H1 (cell line): Measurements from ENCODE around the gene ANKH. TPM values are rescaled to one million over a fixed set of nuclear protein-coding genes. Genes with fewer than 3 reads are reported as not detected.

ENCODE experiments used
- CTCF ChIA-PET: fragments of 300-600 bp; sonication (Branson Sonifier 250); formaldehyde crosslinking; loops from one replicate; lab custom pipeline; 2021; ENCODE audit not compliant: partially characterized antibody; lab: Charles Lee
- POLR2A ChIA-PET: fragments of 300-600 bp; sonication (Branson Sonifier 250); formaldehyde crosslinking; loops from one replicate; lab custom pipeline; 2021; ENCODE audit warnings: inconsistent platforms; ENCODE audit not compliant: partially characterized antibody; lab: Charles Lee
- DNase-seq, 2 experiments: peaks; one replicate each; pipeline versions ENCODE4 v3.0.0 to v3.0.0-alpha.2; 2010 to 2022; ENCODE audit warnings: low spot score in 2 of 2, low read depth in 1 of 2, mixed read lengths in 1 of 2
- FAIRE-seq: peaks from 2 replicates; lab custom pipeline; 2011; peaks lifted over from hg19 to GRCh38; lab: Jason Lieb, UNC
- H2AFZ ChIP-seq: 2 replicates; pipeline ENCODE4 v1.8.1; 2012; ENCODE audit warnings: low read length, inconsistent platforms
- H2AK5ac ChIP-seq: 2 replicates; pipeline ENCODE4 v1.6.1; 2013; ENCODE audit warnings: low read depth, low read length
- H2BK120ac ChIP-seq: replicated peaks from 2 replicates; pipeline ENCODE3; 2013; ENCODE audit warnings: low read depth, low read length, inconsistent platforms
- H2BK12ac ChIP-seq: 2 replicates; pipeline ENCODE4 v1.6.1; 2013; ENCODE audit warnings: low read depth, low read length
- H2BK15ac ChIP-seq: 2 replicates; pipeline ENCODE4 v1.6.1; 2013; ENCODE audit warnings: low read length
- H2BK20ac ChIP-seq: 2 replicates; pipeline ENCODE4 v1.6.1; 2013; ENCODE audit warnings: low read length
- H2BK5ac ChIP-seq: 2 replicates; pipeline ENCODE4 v1.6.1; 2013; ENCODE audit warnings: low read depth, low read length
- H3K14ac ChIP-seq: 2 replicates; pipeline ENCODE4 v1.6.1; 2013; ENCODE audit warnings: inconsistent platforms; ENCODE audit not compliant: insufficient read length
- H3K18ac ChIP-seq: 2 replicates; pipeline ENCODE4 v1.6.1; 2013; ENCODE audit warnings: low read length; ENCODE audit errors: extremely low read depth
- H3K23ac ChIP-seq: 2 replicates; pipeline ENCODE4 v1.6.1; 2013; ENCODE audit warnings: inconsistent platforms; ENCODE audit not compliant: insufficient read length
- H3K23me2 ChIP-seq: 2 replicates; pipeline ENCODE4 v1.6.1; 2013; ENCODE audit warnings: low read depth, low read length
- H3K27ac ChIP-seq: 2 replicates; pipeline ENCODE4 v1.6.1; 2011; ENCODE audit warnings: low read depth, low read length, inconsistent platforms
- H3K27me3 ChIP-seq, 4 experiments: replicated peaks in 1 of 4; 1 replicate in 1 of 4; 2 replicates in 3 of 4; pipeline versions ENCODE4 v1.6.1 to v1.8.1; 2011 to 2013; ENCODE audit warnings: low read length in 3 of 4, mild to moderate bottlenecking in 3 of 4, inconsistent platforms in 2 of 4, mixed read lengths in 2 of 4, moderate library complexity in 1 of 4; ENCODE audit not compliant: control insufficient read depth in 3 of 4, insufficient read depth in 3 of 4; ENCODE audit errors: extremely low read depth in 1 of 4
- H3K36me3 ChIP-seq, 4 experiments: 2 replicates each; pipeline versions ENCODE4 v1.6.1 to v1.8.1; 2011 to 2013; ENCODE audit warnings: mild to moderate bottlenecking in 4 of 4, low read length in 3 of 4, moderate library complexity in 2 of 4, control low read depth in 1 of 4, inconsistent platforms in 1 of 4; ENCODE audit not compliant: insufficient read depth in 4 of 4, control insufficient read depth in 2 of 4
- H3K4ac ChIP-seq: replicated peaks from 2 replicates; pipeline ENCODE3; 2013; ENCODE audit warnings: low read length, low read depth, mixed read lengths, inconsistent platforms; ENCODE audit not compliant: insufficient read length
- H3K4me1 ChIP-seq, 4 experiments: replicated peaks in 1 of 4; 1 replicate in 1 of 4; 2 replicates in 3 of 4; pipeline versions ENCODE4 v1.6.1 to v1.8.1; 2011 to 2013; ENCODE audit warnings: low read length in 3 of 4, inconsistent platforms in 2 of 4, mixed read lengths in 1 of 4; ENCODE audit not compliant: insufficient read depth in 4 of 4, control insufficient read depth in 3 of 4
- H3K4me2 ChIP-seq, 2 experiments: 2 replicates each; pipeline versions ENCODE4 v1.6.1 to v1.8.1; 2011 to 2013; ENCODE audit warnings: low read depth in 2 of 2, low read length in 2 of 2, control low read depth in 1 of 2, inconsistent platforms in 1 of 2, mild to moderate bottlenecking in 1 of 2; ENCODE audit not compliant: insufficient read depth in 1 of 2
- H3K4me3 ChIP-seq, 4 experiments: fragments of 200-600, 300-600 bp in 1 of 4; sonication (generic), shearing (Covaris generic), sonication (Bioruptor Twin) in 1 of 4; 2 replicates each; pipeline versions ENCODE4 v1.5.1 to v1.8.1; 2011 to 2016; ENCODE audit warnings: low read length in 4 of 4, low read depth in 3 of 4, control low read depth in 2 of 4, inconsistent platforms in 2 of 4, mild to moderate bottlenecking in 2 of 4, mixed read lengths in 1 of 4, moderate library complexity in 1 of 4; ENCODE audit not compliant: insufficient read depth in 2 of 4; ENCODE audit errors: extremely low read depth in 1 of 4
- H3K56ac ChIP-seq: replicated peaks from 2 replicates; pipeline ENCODE3; 2013; ENCODE audit warnings: low read depth, mild to moderate bottlenecking, mixed read lengths, low read length, inconsistent platforms; ENCODE audit not compliant: insufficient read length
- H3K79me1 ChIP-seq: 2 replicates; pipeline ENCODE4 v1.6.1; 2013; ENCODE audit warnings: low read depth, low read length, control low read depth
- H3K79me2 ChIP-seq, 2 experiments: 2 replicates each; pipeline versions ENCODE4 v1.6.1 to v1.8.1; 2012 to 2013; ENCODE audit warnings: low read length in 2 of 2, mild to moderate bottlenecking in 2 of 2, inconsistent platforms in 1 of 2; ENCODE audit not compliant: insufficient read depth in 2 of 2, control insufficient read depth in 1 of 2
- H3K9ac ChIP-seq, 4 experiments: replicated peaks in 1 of 4; 1 replicate in 1 of 4; 2 replicates in 3 of 4; pipeline versions ENCODE4 v1.6.1 to v1.8.1; 2011 to 2013; ENCODE audit warnings: low read depth in 3 of 4, low read length in 3 of 4, control low read depth in 2 of 4, mild to moderate bottlenecking in 2 of 4, moderate library complexity in 2 of 4, inconsistent platforms in 1 of 4; ENCODE audit errors: extremely low read depth in 1 of 4
- H3K9me3 ChIP-seq, 2 experiments: 2 replicates each; pipeline versions ENCODE4 v1.6.1 to v1.8.1; 2012 to 2013; ENCODE audit warnings: mild to moderate bottlenecking in 2 of 2, moderate library complexity in 2 of 2, control low read depth in 1 of 2, inconsistent platforms in 1 of 2, low read depth in 1 of 2, low read length in 1 of 2, mixed read lengths in 1 of 2; ENCODE audit not compliant: insufficient read depth in 2 of 2
- H4K20me1 ChIP-seq, 2 experiments: replicated peaks in 1 of 2; 2 replicates each; pipeline versions ENCODE3 to v1.8.1; 2011 to 2013; ENCODE audit warnings: inconsistent platforms in 2 of 2, low read length in 2 of 2, mild to moderate bottlenecking in 1 of 2; ENCODE audit not compliant: insufficient read depth in 2 of 2, control insufficient read depth in 1 of 2
- H4K5ac ChIP-seq: 2 replicates; pipeline ENCODE4 v1.6.1; 2013; ENCODE audit warnings: low read length, low read depth, mixed read lengths, inconsistent platforms; ENCODE audit not compliant: insufficient read length
- H4K8ac ChIP-seq: 2 replicates; pipeline ENCODE4 v1.8.0; 2013; ENCODE audit warnings: mild to moderate bottlenecking, moderate library complexity, low read length, inconsistent platforms; ENCODE audit not compliant: insufficient read depth; ENCODE audit errors: extremely low read depth
- H4K91ac ChIP-seq: replicated peaks from 2 replicates; pipeline ENCODE3; 2013; ENCODE audit warnings: low read length, mixed read lengths, inconsistent platforms; ENCODE audit not compliant: insufficient read length
- CREB1 ChIP-seq: IDR thresholded peaks from 2 replicates; pipeline ENCODE4 v1.6.1; 2012; ENCODE audit warnings: inconsistent platforms
- EZH2 ChIP-seq: fragments of 200-600 bp; sonication (generic); IDR thresholded peaks from 2 replicates; pipeline ENCODE4 v1.7.1; 2012; ENCODE audit warnings: low read depth, mild to moderate bottlenecking, moderate library complexity, low read length, inconsistent platforms; ENCODE audit not compliant: severe bottlenecking
- FOSL1 ChIP-seq: IDR thresholded peaks from 2 replicates; pipeline ENCODE4 v1.6.1; 2011; ENCODE audit warnings: mild to moderate bottlenecking, low read depth, low read length, moderate library complexity; ENCODE audit not compliant: insufficient read depth
- JUND ChIP-seq: IDR thresholded peaks from 2 replicates; pipeline ENCODE4 v1.6.1; 2011; ENCODE audit warnings: mild to moderate bottlenecking, improper control_type of control experiment, low read length
- KDM1A ChIP-seq: fragments of 200-600, 300-600 bp; sonication (generic); IDR thresholded peaks from 2 replicates; pipeline ENCODE4 v1.7.1; 2016; ENCODE audit warnings: mild to moderate bottlenecking, low read length, borderline replicate concordance
- NANOG ChIP-seq: IDR thresholded peaks from 2 replicates; pipeline ENCODE4 v1.6.1; 2011; ENCODE audit warnings: low read length, low read depth, mild to moderate bottlenecking, inconsistent platforms; ENCODE audit not compliant: insufficient read depth, poor library complexity, severe bottlenecking
- POU5F1 ChIP-seq: IDR thresholded peaks from 2 replicates; pipeline ENCODE4 v1.6.1; 2011; ENCODE audit warnings: low read depth, mild to moderate bottlenecking, low read length, moderate library complexity
- RXRA ChIP-seq: IDR thresholded peaks from 2 replicates; pipeline ENCODE4 v1.6.1; 2011; ENCODE audit warnings: low read depth, mild to moderate bottlenecking, low read length, moderate library complexity; ENCODE audit not compliant: insufficient read depth
- SP1 ChIP-seq: IDR thresholded peaks from 2 replicates; pipeline ENCODE4 v1.6.1; 2011; ENCODE audit warnings: low read depth, low read length
- SUZ12 ChIP-seq: fragments of 200-600 bp; sonication (generic); IDR thresholded peaks from 2 replicates; pipeline ENCODE4 v1.6.1; 2012; ENCODE audit warnings: mild to moderate bottlenecking, inconsistent platforms, low read length, moderate library complexity, mixed read lengths
- TBP ChIP-seq: IDR thresholded peaks from 2 replicates; pipeline ENCODE4 v1.6.1; 2011; ENCODE audit warnings: low read depth, low read length, improper control_type of control experiment
- USF2 ChIP-seq: IDR thresholded peaks from 2 replicates; pipeline ENCODE4 v1.6.1; 2011; ENCODE audit warnings: low read length, improper control_type of control experiment
- YY1 ChIP-seq: IDR thresholded peaks from 2 replicates; pipeline ENCODE4 v1.6.1; 2011; ENCODE audit warnings: low read depth, mild to moderate bottlenecking, low read length
- WGBS, 2 experiments: shearing (Covaris generic) in 1 of 2; methylation state at CpG; one replicate each; pipeline versions ENCODE4 v1.1.6 to v1.1.7; 2013 to 2015; ENCODE audit warnings: low lambda C conversion rate in 2 of 2, mixed read lengths in 2 of 2, inconsistent platforms in 1 of 2, low coverage in 1 of 2, missing lambda C conversion rate in 1 of 2; ENCODE audit not compliant: insufficient replicate concordance in 2 of 2, insufficient coverage in 1 of 2, insufficient read length in 1 of 2; ENCODE audit errors: extremely low coverage in 1 of 2, missing lambda C conversion rate in 1 of 2; 5-methylcytosine and 5-hydroxymethylcytosine counted together
- polyA plus RNA-seq, 7 experiments: library from polyadenylated mRNA; depleted of rRNA in 3 of 7; stranded (reverse) in 5 of 7; unstranded in 2 of 7; fragments of >200 nt in 5 of 7; fragments of 200-250 nt in 2 of 7; gene quantifications; 1 replicate in 5 of 7; 2 replicates in 1 of 7; 4 replicates in 1 of 7; pipeline versions ENCODE4 v1.2.1 to v1.2.3, GENCODE V29; 2011 to 2013; ENCODE audit warnings: missing spikeins in 2 of 7, mixed read lengths in 2 of 7
- total RNA-seq: library from RNA; stranded (reverse); fragmentation: NEBNext Ultra II Directional; extraction: Animal tissue kit (Norgen Biotek cat#: 25700); gene quantifications from 2 replicates; pipeline ENCODE4 v1.2.1, GENCODE V29; 2021

Gene ANKH
- total and polyA plus RNA-seq, 2 of the 8 experiments (the other 6 are each of a cell fraction or from before 2014, with no cell fraction given), result 5.3 to 13.0 TPM

GRCh38 chr5:14730466-14730865 lies 141.1 kb downstream of the ANKH start:
- 0 out of 7 replicates have a peak, but pooled peaks cover 0 to 2% (median 0%) of the 10 kb centered on the region in 4 experiments for H3K27me3 ChIP-seq
- no peak overlapping the region for H3K27ac ChIP-seq
- no peak overlapping the region for H2AFZ ChIP-seq
- no peak overlapping the region for H4K8ac ChIP-seq
- H3K23ac ChIP-seq, result no peak overlapping the region
- peak overlapping the region; percentile 61; the same call in 1 of the 2 replicates for H2BK20ac ChIP-seq
- no peaks in the 10 kb centered on the region for H3K79me2 ChIP-seq
- H3K4me1 ChIP-seq, result peaks cover 8 to 22% (median 18%) of the 10 kb centered on the region in 4 experiments
- 0 out of 2 replicates have a peak, but pooled peaks cover 3% of the 10 kb centered on the region for H3K23me2 ChIP-seq
- H3K9me3 ChIP-seq, result no peaks in the 10 kb centered on the region
- no peak overlapping the region for H3K4me2 ChIP-seq
- no peak overlapping the region for H3K14ac ChIP-seq
- no peaks in the 10 kb centered on the region for H4K20me1 ChIP-seq
- no peak overlapping the region for H4K91ac ChIP-seq
- POLR2A ChIA-PET, result no interaction called here
- WGBS, 2 experiments, result 88% methylated on average over 13 of the region's 13 CpGs; no CpG with 5 or more reads in 1 of the 2 experiments
- H3K4ac ChIP-seq, result no peak overlapping the region
- H3K79me1 ChIP-seq, result no peaks in the 10 kb centered on the region
- peak overlapping the region; percentile 96; the same call in 1 of the 2 replicates for H2BK12ac ChIP-seq
- H3K18ac ChIP-seq, result no peak overlapping the region
- CTCF ChIA-PET, result interaction anchor here (1.3 to 3.7 kb wide), 5 partner anchors 28 to 273 kb away, joined by 3 to 20 read pairs (median 5); no protein-coding TSS in a partner anchor
- H2BK15ac ChIP-seq, result peak overlapping the region; percentile 61; the same call in 1 of the 2 replicates
- H3K4me3 ChIP-seq, result no peak overlapping the region
- H4K5ac ChIP-seq, result no peak overlapping the region
- no peak overlapping the region for H3K9ac ChIP-seq
- peak overlapping the region; percentile 70; the same call in 1 of the 2 replicates for H2AK5ac ChIP-seq
- no peak overlapping the region for H3K56ac ChIP-seq
- no peak overlapping the region for H2BK5ac ChIP-seq
- H3K36me3 ChIP-seq, result no peaks in the 10 kb centered on the region
- DNase-seq (no peak), FAIRE-seq (no peak)
- no peak overlapping the region for H2BK120ac ChIP-seq
- no peak for TF ChIP-seq EZH2
- TF ChIP-seq FOSL1, result no peak
- no peak for TF ChIP-seq KDM1A
- no peak for TF ChIP-seq JUND
- TF ChIP-seq CREB1, result no peak
- TF ChIP-seq POU5F1, result no peak
- TF ChIP-seq USF2, result no peak
- no peak for TF ChIP-seq SP1
- TF ChIP-seq SUZ12, result no peak
- no peak for TF ChIP-seq NANOG
- no peak for TF ChIP-seq RXRA
- no peak for TF ChIP-seq TBP
- TF ChIP-seq YY1, result no peak
